ENCODE results near the gene SPTSSB.

The SPTSSB gene

DNA sequence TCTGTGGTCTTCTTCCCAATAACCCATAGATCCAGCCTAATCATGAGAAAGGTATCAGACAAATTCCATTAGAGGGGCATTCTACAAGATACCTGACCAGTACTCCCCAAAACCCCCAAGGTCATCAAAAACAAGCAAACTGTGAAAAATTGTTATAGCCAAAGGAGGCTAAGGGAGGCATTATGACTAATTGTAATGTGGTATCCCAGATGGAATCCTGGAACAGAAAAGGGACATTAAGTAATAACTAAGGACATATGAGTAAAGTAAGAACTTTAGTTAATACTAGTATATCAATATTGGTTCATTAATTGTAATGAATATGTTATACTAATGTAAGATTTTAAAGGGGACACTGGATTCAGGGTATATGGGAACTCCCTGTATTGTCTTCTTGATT is 20.4 kb downstream of the SPTSSB start:
- H3K27ac ChIP-seq (ENCODE audit: low read depth, low read length): no peak overlapping the region

DNA sequence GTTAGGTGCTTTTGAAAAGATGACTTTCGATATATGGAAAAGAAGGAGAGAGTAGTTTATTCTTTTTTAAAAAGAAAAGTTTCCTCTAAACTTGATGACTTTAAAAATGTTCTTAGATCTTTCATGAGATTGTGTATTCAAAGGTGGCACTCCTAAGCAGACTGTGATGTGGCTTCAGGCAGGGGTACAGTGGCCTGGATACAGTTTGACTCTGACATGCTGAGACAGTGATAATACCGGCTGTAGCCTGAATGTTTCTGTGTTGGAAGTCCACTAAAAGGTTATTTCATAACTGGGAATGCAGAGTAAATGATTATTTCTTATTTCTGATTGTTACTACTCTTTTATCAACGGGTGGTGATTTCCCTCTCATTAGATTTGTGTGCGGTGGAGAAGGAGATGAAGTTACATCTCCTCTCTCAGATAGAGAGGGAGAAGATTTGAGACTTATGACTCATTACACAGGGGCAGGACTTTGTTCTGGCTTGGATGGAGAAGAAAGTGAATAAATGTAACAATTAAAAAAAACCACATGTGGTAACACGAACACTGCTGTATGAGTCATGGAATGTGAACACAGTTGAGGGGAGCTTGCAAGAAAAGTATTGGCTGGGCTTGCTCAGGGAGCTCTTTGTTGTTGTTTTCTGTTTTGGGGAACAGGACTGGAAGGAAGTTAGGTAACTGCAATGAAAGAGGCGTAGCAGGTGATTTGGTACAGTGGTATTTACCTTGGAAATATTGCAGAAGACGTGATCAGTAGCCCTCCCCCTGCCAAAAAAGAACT is 21.6 kb downstream of the SPTSSB start:
- Histone ChIP-seq H3K27me3 (ENCODE audit: control insufficient read depth in 1 of 2, insufficient read depth in 2 of 2, low read length in 2 of 2) (no peaks in the 10 kb centered on the region), H3K36me3 (ENCODE audit: insufficient read depth, low read length) (no peaks in the 10 kb centered on the region), H3K4me1 (ENCODE audit: insufficient read depth, low read length) (no peaks in the 10 kb centered on the region), H3K9me3 (ENCODE audit: low read length) (no peaks in the 10 kb centered on the region), H3K9ac (ENCODE audit: low read length) (no peak overlapping the region), H3K27ac (ENCODE audit: low read depth, low read length) (no peak overlapping the region), H3K4me3 (ENCODE audit: low read depth in 1 of 2, low read length in 2 of 2) (no peak overlapping the region)

More for the DNA sequence above, 20.4 kb downstream of the SPTSSB start:
- H3K9ac ChIP-seq (ENCODE audit: low read length): no peak overlapping the region
- no peak overlapping the region for H3K4me3 ChIP-seq (ENCODE audit: low read depth in 1 of 2, low read length in 2 of 2)
- no peaks in the 10 kb centered on the region for H3K36me3 ChIP-seq (ENCODE audit: insufficient read depth, low read length)
- H3K27me3 ChIP-seq (ENCODE audit: control insufficient read depth in 1 of 2, insufficient read depth in 2 of 2, low read length in 2 of 2): no peaks in the 10 kb centered on the region
- H3K9me3 ChIP-seq (ENCODE audit: low read length): no peaks in the 10 kb centered on the region
- no peaks in the 10 kb centered on the region for H3K4me1 ChIP-seq (ENCODE audit: insufficient read depth, low read length)

DNA sequence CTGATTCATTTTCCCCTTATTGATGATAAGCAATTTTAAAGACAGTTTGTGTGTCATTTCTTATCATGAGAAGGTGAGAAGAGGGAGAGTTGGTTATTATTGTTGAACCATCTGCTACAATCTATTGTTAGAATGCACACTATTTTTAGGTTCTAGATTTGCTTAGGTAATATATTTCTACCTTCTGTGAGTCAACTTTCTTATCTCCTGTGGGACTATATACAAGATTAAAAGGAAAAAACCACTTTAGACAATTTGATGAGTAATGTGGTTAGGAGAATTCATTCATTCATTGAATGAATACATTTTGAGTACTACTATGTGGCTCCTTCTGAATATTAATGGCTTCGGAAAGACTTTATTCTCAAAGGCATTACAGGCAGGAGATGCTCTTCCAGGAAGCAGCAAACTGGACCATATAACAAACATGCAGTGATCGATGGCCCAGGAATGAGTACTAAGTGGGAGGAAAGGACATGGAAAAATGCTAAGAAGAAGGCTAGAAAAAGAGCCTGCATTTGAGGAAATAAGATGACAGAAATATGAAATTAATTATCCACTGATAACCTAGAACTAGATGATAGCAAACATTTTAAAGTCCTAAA is 22.4 kb downstream of the SPTSSB start:
- H3K4me1 ChIP-seq (ENCODE audit: insufficient read depth, low read length): no peaks in the 10 kb centered on the region
- no peaks in the 10 kb centered on the region for H3K9me3 ChIP-seq (ENCODE audit: low read length)
- no peak overlapping the region for H3K4me3 ChIP-seq (ENCODE audit: low read depth in 1 of 2, low read length in 2 of 2)
- H3K36me3 ChIP-seq (ENCODE audit: insufficient read depth, low read length): no peaks in the 10 kb centered on the region
- no peak overlapping the region for H3K9ac ChIP-seq (ENCODE audit: low read length)
- H3K27ac ChIP-seq (ENCODE audit: low read depth, low read length): no peak overlapping the region
- no peaks in the 10 kb centered on the region for H3K27me3 ChIP-seq (ENCODE audit: control insufficient read depth in 1 of 2, insufficient read depth in 2 of 2, low read length in 2 of 2)

DNA sequence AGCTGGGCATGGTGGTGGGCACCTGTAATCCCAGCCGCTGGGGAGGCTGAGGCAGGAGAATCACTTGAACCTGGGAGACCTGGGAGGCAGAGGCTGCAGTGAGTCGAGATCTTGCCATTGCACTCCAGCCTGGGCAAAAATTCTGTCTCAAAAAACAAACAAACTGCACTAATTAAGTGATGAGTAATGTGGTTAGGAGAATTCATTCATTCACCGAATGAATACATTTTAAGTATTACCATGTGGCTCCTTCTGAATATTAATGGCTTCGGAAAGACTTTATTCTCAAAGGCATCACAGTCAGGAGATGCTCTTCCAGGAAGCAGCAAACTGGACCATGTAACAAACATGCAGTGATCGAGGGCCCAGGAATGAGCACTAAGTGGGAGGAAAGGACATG is 23.6 kb downstream of the SPTSSB start:
- Histone ChIP-seq H3K4me3 (ENCODE audit: low read depth in 1 of 2, low read length in 2 of 2) (no peak overlapping the region), H3K27ac (ENCODE audit: low read depth, low read length) (no peak overlapping the region), H3K36me3 (ENCODE audit: insufficient read depth, low read length) (no peaks in the 10 kb centered on the region), H3K9ac (ENCODE audit: low read length) (no peak overlapping the region), H3K27me3 (ENCODE audit: control insufficient read depth in 1 of 2, insufficient read depth in 2 of 2, low read length in 2 of 2) (no peaks in the 10 kb centered on the region), H3K4me1 (ENCODE audit: insufficient read depth, low read length) (no peaks in the 10 kb centered on the region), H3K9me3 (ENCODE audit: low read length) (no peaks in the 10 kb centered on the region)

DNA sequence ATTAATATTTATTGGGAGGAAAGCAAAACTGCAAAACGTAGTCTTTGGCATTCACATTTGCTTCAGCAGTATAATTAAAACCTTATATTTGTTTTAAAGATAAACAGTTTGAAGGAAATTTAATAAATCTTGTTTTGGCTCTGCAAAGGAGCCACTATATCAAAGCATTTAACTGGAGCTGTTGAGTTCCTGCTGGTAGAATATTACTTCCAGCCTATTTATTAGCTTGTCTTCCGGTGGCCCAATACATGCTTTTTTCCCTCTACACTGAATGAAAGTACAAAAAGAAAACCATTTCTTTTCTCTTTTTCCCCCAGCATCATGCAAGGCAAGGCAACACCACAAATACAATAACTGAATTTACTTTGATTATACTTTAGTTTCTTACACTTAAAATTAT is 26.3 kb downstream of the SPTSSB start:
- no peak overlapping the region for H3K4me3 ChIP-seq (ENCODE audit: low read depth in 1 of 2, low read length in 2 of 2)
- H3K9me3 ChIP-seq (ENCODE audit: low read length): no peaks in the 10 kb centered on the region
- H3K4me1 ChIP-seq (ENCODE audit: insufficient read depth, low read length): no peaks in the 10 kb centered on the region
- no peak overlapping the region for H3K27ac ChIP-seq (ENCODE audit: low read depth, low read length)
- H3K27me3 ChIP-seq (ENCODE audit: control insufficient read depth in 1 of 2, insufficient read depth in 2 of 2, low read length in 2 of 2): no peaks in the 10 kb centered on the region
- no peaks in the 10 kb centered on the region for H3K36me3 ChIP-seq (ENCODE audit: insufficient read depth, low read length)
- no peak overlapping the region for H3K9ac ChIP-seq (ENCODE audit: low read length)

DNA sequence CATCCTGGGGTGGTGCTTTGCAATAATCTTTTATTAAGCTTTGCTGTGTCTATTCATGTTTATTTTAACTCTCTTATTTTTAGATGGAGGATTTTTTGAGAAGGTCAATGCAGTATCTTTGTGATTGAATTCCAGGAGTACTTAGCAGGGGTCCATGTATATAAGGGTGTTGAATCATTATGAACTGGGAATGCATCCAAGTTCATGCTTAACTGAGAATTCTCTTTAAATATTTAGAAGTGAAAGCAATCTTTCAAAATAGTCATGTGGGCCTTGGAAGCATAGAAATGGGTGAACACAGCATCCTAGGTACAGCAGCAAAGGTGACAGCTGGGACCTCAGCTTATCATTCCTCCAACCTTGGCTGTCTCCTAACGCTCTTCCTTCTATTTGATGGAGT is 27.3 kb downstream of the SPTSSB start:
- H3K4me1 ChIP-seq (ENCODE audit: insufficient read depth, low read length): no peaks in the 10 kb centered on the region
- H3K27ac ChIP-seq (ENCODE audit: low read depth, low read length): no peak overlapping the region
- no peaks in the 10 kb centered on the region for H3K36me3 ChIP-seq (ENCODE audit: insufficient read depth, low read length)
- H3K4me3 ChIP-seq (ENCODE audit: low read depth in 1 of 2, low read length in 2 of 2): no peak overlapping the region
- no peak overlapping the region for H3K9ac ChIP-seq (ENCODE audit: low read length)
- H3K27me3 ChIP-seq (ENCODE audit: control insufficient read depth in 1 of 2, insufficient read depth in 2 of 2, low read length in 2 of 2): no peaks in the 10 kb centered on the region
- no peaks in the 10 kb centered on the region for H3K9me3 ChIP-seq (ENCODE audit: low read length)

DNA sequence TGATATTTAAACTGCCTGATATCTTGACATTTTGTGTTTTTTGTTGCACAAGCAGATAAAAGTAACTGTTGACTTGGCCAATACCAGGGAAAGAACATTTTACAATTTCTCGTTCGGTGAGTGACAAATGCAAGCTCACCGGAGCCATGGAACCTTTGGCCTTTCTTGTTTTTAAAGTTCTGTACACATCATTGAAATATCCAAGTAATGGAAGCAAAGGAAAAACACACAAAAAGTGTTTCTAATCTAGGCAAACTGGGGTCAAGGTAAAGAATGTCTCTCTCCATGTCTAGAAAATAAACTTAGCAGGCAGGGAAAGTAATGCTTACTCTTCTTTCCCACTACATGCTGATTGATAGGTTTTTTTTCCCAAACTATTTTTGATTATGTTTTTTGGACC is 27.8 kb downstream of the SPTSSB start:
- H3K27me3 ChIP-seq (ENCODE audit: control insufficient read depth in 1 of 2, insufficient read depth in 2 of 2, low read length in 2 of 2): no peaks in the 10 kb centered on the region
- no peak overlapping the region for H3K27ac ChIP-seq (ENCODE audit: low read depth, low read length)
- H3K9ac ChIP-seq (ENCODE audit: low read length): no peak overlapping the region
- no peaks in the 10 kb centered on the region for H3K36me3 ChIP-seq (ENCODE audit: insufficient read depth, low read length)
- no peaks in the 10 kb centered on the region for H3K9me3 ChIP-seq (ENCODE audit: low read length)
- H3K4me1 ChIP-seq (ENCODE audit: insufficient read depth, low read length): no peaks in the 10 kb centered on the region
- no peak overlapping the region for H3K4me3 ChIP-seq (ENCODE audit: low read depth in 1 of 2, low read length in 2 of 2)

DNA sequence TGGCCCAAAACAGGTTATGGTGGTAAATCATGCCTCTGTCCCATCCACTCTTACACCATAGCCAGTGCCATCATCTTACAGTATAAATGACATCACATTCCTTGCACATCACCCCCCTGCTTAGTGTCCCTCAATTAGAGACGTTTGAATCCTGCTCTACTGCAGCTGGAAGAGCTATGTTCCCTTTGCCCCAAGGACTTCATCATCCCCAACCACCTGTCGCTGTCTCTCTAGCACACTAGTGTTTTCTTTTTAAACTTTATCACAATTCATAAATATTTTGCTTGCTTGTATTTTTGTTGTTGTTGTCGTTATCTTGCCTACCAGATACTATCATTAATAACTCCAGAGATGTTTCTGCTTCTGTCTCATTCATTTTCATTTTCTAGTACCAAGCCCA is 28.7 kb downstream of the SPTSSB start:
- no peaks in the 10 kb centered on the region for H3K36me3 ChIP-seq (ENCODE audit: insufficient read depth, low read length)
- H3K27me3 ChIP-seq (ENCODE audit: control insufficient read depth in 1 of 2, insufficient read depth in 2 of 2, low read length in 2 of 2): no peaks in the 10 kb centered on the region
- no peak overlapping the region for H3K9ac ChIP-seq (ENCODE audit: low read length)
- no peaks in the 10 kb centered on the region for H3K4me1 ChIP-seq (ENCODE audit: insufficient read depth, low read length)
- no peaks in the 10 kb centered on the region for H3K9me3 ChIP-seq (ENCODE audit: low read length)
- H3K27ac ChIP-seq (ENCODE audit: low read depth, low read length): no peak overlapping the region
- H3K4me3 ChIP-seq (ENCODE audit: low read depth in 1 of 2, low read length in 2 of 2): no peak overlapping the region

DNA sequence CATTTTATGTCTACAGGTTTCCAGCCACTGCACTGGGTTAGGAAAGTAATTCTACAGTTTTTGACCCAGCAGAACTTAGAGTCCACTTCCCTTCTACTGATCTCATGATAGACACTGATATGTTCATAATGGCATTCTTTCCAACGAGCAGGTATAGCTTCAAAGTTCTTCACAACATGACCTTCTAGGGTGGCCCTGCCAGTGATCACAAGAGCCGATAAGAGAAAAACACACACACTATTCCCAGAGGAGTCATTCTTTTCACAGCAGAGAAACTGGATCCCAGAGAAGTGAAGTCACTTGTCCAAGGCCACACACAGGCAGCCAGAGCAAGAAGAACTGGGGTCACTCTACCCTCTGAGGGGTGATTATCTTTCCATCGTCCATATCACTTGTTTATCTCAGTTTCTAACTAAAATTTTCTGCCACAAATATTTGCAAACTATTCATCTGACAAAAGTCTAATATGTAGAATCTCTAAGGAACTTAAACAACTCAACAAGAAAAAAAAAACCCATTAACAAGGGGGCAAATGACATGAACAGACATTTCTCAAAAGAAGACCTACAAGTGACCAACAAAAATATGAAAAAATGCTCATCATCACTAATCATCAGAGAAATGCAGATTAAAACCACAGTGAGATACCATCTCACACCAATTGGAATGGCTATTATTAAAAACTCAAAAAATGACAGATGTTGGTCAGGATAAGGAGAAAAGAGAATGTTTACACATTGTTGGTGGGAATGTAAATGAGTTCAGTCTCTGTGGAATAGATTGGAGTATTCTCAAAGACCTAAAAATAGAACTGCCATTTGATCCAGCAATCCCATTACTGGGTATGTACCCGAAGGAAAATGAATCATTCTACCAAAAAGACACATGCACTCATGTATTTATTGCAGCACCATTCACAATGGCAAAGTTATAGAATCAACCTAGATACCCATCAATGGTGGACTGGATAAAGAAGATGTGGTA is 31.5 kb downstream of the SPTSSB start:
- no peak overlapping the region for H3K27ac ChIP-seq (ENCODE audit: low read depth, low read length)
- H3K36me3 ChIP-seq (ENCODE audit: insufficient read depth, low read length): no peaks in the 10 kb centered on the region
- H3K9me3 ChIP-seq (ENCODE audit: low read length): no peaks in the 10 kb centered on the region
- H3K4me1 ChIP-seq (ENCODE audit: insufficient read depth, low read length): no peaks in the 10 kb centered on the region
- H3K4me3 ChIP-seq (ENCODE audit: low read depth in 1 of 2, low read length in 2 of 2): no peak overlapping the region
- no peak overlapping the region for H3K9ac ChIP-seq (ENCODE audit: low read length)
- H3K27me3 ChIP-seq (ENCODE audit: control insufficient read depth in 1 of 2, insufficient read depth in 2 of 2, low read length in 2 of 2): no peaks in the 10 kb centered on the region

DNA sequence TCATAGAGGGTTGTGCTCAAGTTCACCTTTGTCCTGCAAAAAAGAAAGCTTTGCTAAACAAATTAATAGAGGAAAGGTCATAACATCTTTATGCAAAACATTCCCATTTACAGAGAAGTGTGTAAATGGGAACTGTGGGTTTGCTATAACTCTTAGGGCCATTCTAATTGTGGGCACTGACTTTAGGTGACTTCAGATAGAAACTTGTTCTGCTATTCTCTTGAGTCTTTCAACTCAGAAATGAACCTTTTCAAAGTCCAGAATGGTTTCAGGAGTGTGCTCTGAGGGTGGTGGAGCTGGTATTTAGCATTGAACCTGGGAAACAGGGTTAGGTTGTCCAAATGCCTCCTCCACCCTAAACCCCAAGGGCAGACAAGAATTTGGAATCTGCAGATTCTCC is 34.0 kb downstream of the SPTSSB start:
- Histone ChIP-seq H3K4me3 (ENCODE audit: low read depth in 1 of 2, low read length in 2 of 2) (no peak overlapping the region), H3K27me3 (ENCODE audit: control insufficient read depth in 1 of 2, insufficient read depth in 2 of 2, low read length in 2 of 2) (no peaks in the 10 kb centered on the region), H3K9ac (ENCODE audit: low read length) (no peak overlapping the region), H3K36me3 (ENCODE audit: insufficient read depth, low read length) (no peaks in the 10 kb centered on the region), H3K4me1 (ENCODE audit: insufficient read depth, low read length) (no peaks in the 10 kb centered on the region), H3K9me3 (ENCODE audit: low read length) (no peaks in the 10 kb centered on the region), H3K27ac (ENCODE audit: low read depth, low read length) (no peak overlapping the region)

DNA sequence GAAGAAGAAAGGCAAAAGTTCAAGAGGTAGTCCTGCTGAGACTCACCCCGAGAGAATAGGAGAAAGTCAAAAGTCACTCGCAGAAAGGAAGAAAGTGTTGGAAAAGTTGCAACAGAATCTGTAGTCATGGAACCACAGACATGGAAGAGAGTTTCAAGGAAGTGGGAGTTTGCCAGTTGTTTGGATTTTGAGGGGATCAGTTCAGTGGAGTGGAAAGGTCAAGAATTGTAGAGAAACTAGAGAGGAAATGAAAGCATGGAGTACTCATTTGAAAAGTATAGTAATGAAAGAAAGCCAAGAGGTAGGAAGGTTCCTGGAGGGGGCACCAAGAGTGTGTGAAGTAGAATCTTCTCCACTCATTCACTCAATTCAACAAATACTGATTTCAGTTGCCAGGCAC is 34.7 kb downstream of the SPTSSB start:
- Histone ChIP-seq H3K4me1 (ENCODE audit: insufficient read depth, low read length) (no peaks in the 10 kb centered on the region), H3K9ac (ENCODE audit: low read length) (no peak overlapping the region), H3K4me3 (ENCODE audit: low read depth in 1 of 2, low read length in 2 of 2) (no peak overlapping the region), H3K36me3 (ENCODE audit: insufficient read depth, low read length) (no peaks in the 10 kb centered on the region), H3K27ac (ENCODE audit: low read depth, low read length) (no peak overlapping the region), H3K9me3 (ENCODE audit: low read length) (no peaks in the 10 kb centered on the region), H3K27me3 (ENCODE audit: control insufficient read depth in 1 of 2, insufficient read depth in 2 of 2, low read length in 2 of 2) (no peaks in the 10 kb centered on the region)

All from muscle layer of colon (tissue), 2 donors.